A673 (cell line): ENCODE results near the gene DIS3L2.

ENCODE experiments used
- EZH2 ChIP-seq: fragments of 200-600 bp; sonication (generic); IDR thresholded peaks from 2 replicates; pipeline ENCODE4 v1.6.1; 2017; ENCODE audit warnings: borderline replicate concordance, low read depth, mild to moderate bottlenecking, mixed read lengths, antibody characterized with exemption, low read length; ENCODE audit not compliant: poor library complexity, severe bottlenecking
- TF ChIP-seq, protein P1 (sequence below): fragments of 300-800, 200-600 bp; sonication (generic); conservative IDR thresholded peaks from 2 replicates; pipeline ENCODE4 v1.5.1; 2017; ENCODE audit warnings: low read depth, mild to moderate bottlenecking, antibody characterized with exemption, low read length, moderate library complexity, mixed read lengths

DNA sequence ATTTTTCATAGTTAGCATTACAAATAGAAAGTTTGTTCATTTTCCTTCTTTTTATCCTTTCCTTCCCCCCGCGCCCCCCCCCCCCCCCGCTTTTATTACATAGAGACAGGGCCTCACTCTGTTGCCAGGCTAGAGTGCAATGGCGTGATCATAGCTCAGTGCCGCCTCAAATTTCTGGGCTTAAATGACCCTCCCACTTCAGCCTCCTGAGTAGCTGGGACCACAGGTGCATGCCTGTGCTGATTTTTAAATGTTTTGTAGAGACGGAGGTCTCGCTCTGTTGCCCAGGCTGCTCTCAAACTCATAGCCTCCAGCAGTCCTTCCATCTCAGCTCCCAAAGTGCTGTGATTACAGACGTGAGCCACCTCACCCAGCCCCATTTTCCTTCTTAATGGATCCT is 325.8 kb downstream of the DIS3L2 start:
- TF ChIP-seq, protein P1, sequence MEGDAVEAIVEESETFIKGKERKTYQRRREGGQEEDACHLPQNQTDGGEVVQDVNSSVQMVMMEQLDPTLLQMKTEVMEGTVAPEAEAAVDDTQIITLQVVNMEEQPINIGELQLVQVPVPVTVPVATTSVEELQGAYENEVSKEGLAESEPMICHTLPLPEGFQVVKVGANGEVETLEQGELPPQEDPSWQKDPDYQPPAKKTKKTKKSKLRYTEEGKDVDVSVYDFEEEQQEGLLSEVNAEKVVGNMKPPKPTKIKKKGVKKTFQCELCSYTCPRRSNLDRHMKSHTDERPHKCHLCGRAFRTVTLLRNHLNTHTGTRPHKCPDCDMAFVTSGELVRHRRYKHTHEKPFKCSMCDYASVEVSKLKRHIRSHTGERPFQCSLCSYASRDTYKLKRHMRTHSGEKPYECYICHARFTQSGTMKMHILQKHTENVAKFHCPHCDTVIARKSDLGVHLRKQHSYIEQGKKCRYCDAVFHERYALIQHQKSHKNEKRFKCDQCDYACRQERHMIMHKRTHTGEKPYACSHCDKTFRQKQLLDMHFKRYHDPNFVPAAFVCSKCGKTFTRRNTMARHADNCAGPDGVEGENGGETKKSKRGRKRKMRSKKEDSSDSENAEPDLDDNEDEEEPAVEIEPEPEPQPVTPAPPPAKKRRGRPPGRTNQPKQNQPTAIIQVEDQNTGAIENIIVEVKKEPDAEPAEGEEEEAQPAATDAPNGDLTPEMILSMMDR = no peak
- TF ChIP-seq EZH2 = no peak
